Gastroesophageal sphincter (tissue), 4 donors: ENCODE results near the gene HMGCS1. TPM values are rescaled to one million over a fixed set of nuclear protein-coding genes. Genes with fewer than 3 reads are reported as not detected.
"Not testable (repeated sequence)": the region's sequence is repeated elsewhere in the genome, so short reads cannot be mapped to it uniquely, and the experiment has no call there.

Experiments used
- ATAC-seq: fragments of 150-250 bp; one replicate; pipeline ENCODE4 v1.9.1; 2016; ENCODE audit warnings: mild to moderate bottlenecking, moderate library complexity
- H3K27ac ChIP-seq, 4 donors: fragments of 200-600 bp; sonication (generic) in 3 of 4; 1 replicate in 3 of 4; 2 replicates in 1 of 4; pipeline ENCODE4 v1.5.1; 2016 to 2019
- H3K27me3 ChIP-seq: fragments of 200-600 bp; sonication (generic); one replicate; pipeline ENCODE4 v1.5.1; 2019
- H3K36me3 ChIP-seq, 2 donors: fragments of 200-600 bp; sonication (generic); one replicate each; pipeline ENCODE4 v1.5.1; 2019; ENCODE audit warnings: control low read depth in 1 of 2
- H3K4me1 ChIP-seq, 3 donors: fragments of 200-600 bp; sonication (generic); 1 replicate in 2 of 3; 2 replicates in 1 of 3; pipeline ENCODE4 v1.5.1; 2016 to 2019; ENCODE audit warnings: control low read depth in 2 of 3
- H3K4me3 ChIP-seq, 2 donors: fragments of 200-600 bp; sonication (generic); one replicate each; pipeline ENCODE4 v1.5.1; 2019; ENCODE audit warnings: mild to moderate bottlenecking in 1 of 2, moderate library complexity in 1 of 2
- H3K9me3 ChIP-seq, 3 donors: fragments of 200-600 bp; sonication (generic); one replicate each; pipeline ENCODE4 v1.5.1; 2017 to 2019; ENCODE audit warnings: control low read depth in 2 of 3
- CTCF ChIP-seq, 4 experiments: fragments of 200-600 bp in 2 of 4; fragments of 450-650 bp in 2 of 4; sonication (generic) in 1 of 4; IDR thresholded peaks; one replicate each; pipeline ENCODE4 v1.5.1; 2017 to 2019; ENCODE audit warnings: antibody characterized with exemption in 4 of 4, mild to moderate bottlenecking in 2 of 4, moderate library complexity in 2 of 4
- EP300 ChIP-seq: sonication (generic); formaldehyde crosslinking; IDR thresholded peaks from one replicate; pipeline ENCODE4 v1.6.1; 2017; ENCODE audit warnings: antibody characterized with exemption, mild to moderate bottlenecking
- POLR2A ChIP-seq, 2 donors: fragments of 450-650 bp; IDR thresholded peaks; one replicate each; pipeline ENCODE4 v1.6.1; 2017; ENCODE audit warnings: antibody characterized with exemption in 2 of 2, mild to moderate bottlenecking in 2 of 2, moderate library complexity in 1 of 2
- POLR2AphosphoS5 ChIP-seq: sonication (generic); formaldehyde crosslinking; IDR thresholded peaks from one replicate; pipeline ENCODE4 v1.6.1; 2017; ENCODE audit warnings: antibody characterized with exemption
- WGBS, 2 donors: methylation state at CpG; one replicate each; pipeline ENCODE4 v1.1.5; 2018; ENCODE audit warnings: low coverage in 1 of 2; 5-methylcytosine and 5-hydroxymethylcytosine counted together
- total RNA-seq, 4 donors: library from RNA; depleted of rRNA; stranded (reverse); fragments of >200 nt; gene quantifications; one replicate each; pipeline ENCODE4 v1.1.0, GENCODE V29; 2016

Gene HMGCS1
- total RNA-seq, 4 donors from 2014 or later, result 12.2 to 22.6 (median 14.9) TPM

- Histone ChIP-seq H3K27ac (no peak overlapping the region), H3K4me3 (no peak overlapping the region), H3K36me3 (peaks cover 0 to 7% of the 10 kb centered on the region in 2 donors), H3K9me3 (peaks cover 0 to 2% (median 0%) of the 10 kb centered on the region in 3 donors), H3K4me1 (no peaks in the 10 kb centered on the region), H3K27me3 (no peaks in the 10 kb centered on the region)
- TF ChIP-seq POLR2A (IDR thresholded peaks at IDR 0.05), result no peak
- TF ChIP-seq EP300, result no peak
- no peak for TF ChIP-seq CTCF (IDR thresholded peaks at IDR 0.05)
- ATAC-seq, result no peak
- 47 to 58% methylated on average over 6 to 7 of the region's 7 CpGs for WGBS, 2 donors
Observed at GRCh38 chr5:43274435-43275114, 38.6 kb downstream of the HMGCS1 start.

GRCh38 chr5:43273552-43273951, 39.7 kb downstream of the HMGCS1 start:
- Histone ChIP-seq H3K4me1 (no peaks in the 10 kb centered on the region), H3K27me3 (no peaks in the 10 kb centered on the region), H3K9me3 (peaks cover 0 to 6% (median 0%) of the 10 kb centered on the region in 3 donors), H3K4me3 (no peak overlapping the region), H3K36me3 (peaks cover 0 to under 1% of the 10 kb centered on the region in 2 donors), H3K27ac (no peak overlapping the region)
- ATAC-seq, result no peak
- TF ChIP-seq EP300 (no peak), POLR2AphosphoS5 (no peak)

GRCh38 chr5:43270645-43271044, 42.6 kb downstream of the HMGCS1 start:
- no peak overlapping the region for H3K4me3 ChIP-seq
- TF ChIP-seq CTCF (IDR thresholded peaks at IDR 0.05), result no peak
- TF ChIP-seq POLR2AphosphoS5, result no peak
- TF ChIP-seq EP300, result no peak
- TF ChIP-seq POLR2A (IDR thresholded peaks at IDR 0.05), result no peak
- H3K27me3 ChIP-seq, result no peaks in the 10 kb centered on the region
- 75 to 100% methylated on average over 1 of the region's 1 CpG for WGBS, 2 donors
- no peak for ATAC-seq
- no peaks in the 10 kb centered on the region for H3K4me1 ChIP-seq
- H3K36me3 ChIP-seq, result no peaks in the 10 kb centered on the region
- peaks cover 0 to 6% (median 0%) of the 10 kb centered on the region in 3 donors for H3K9me3 ChIP-seq
- no peak overlapping the region for H3K27ac ChIP-seq

GRCh38 chr5:43268188-43268820, 44.9 kb downstream of the HMGCS1 start:
- 100% methylated on average over 1 of the region's 1 CpG for WGBS, 2 donors
- H3K9me3 ChIP-seq, result peaks cover 0 to 6% (median 0%) of the 10 kb centered on the region in 3 donors
- TF ChIP-seq EP300, result no peak
- TF ChIP-seq CTCF (IDR thresholded peaks at IDR 0.05), result no peak
- TF ChIP-seq POLR2A (IDR thresholded peaks at IDR 0.05), result no peak
- TF ChIP-seq POLR2AphosphoS5, result no peak
- no peaks in the 10 kb centered on the region for H3K36me3 ChIP-seq
- H3K4me1 ChIP-seq, result no peaks in the 10 kb centered on the region
- H3K27me3 ChIP-seq, result no peaks in the 10 kb centered on the region
- H3K4me3 ChIP-seq, result no peak overlapping the region
- no peak for ATAC-seq
- H3K27ac ChIP-seq, result no peak overlapping the region

GRCh38 chr5:43262269-43262668, 50.9 kb downstream of the HMGCS1 start:
- not testable (repeated sequence) for H3K27me3 ChIP-seq, H3K9me3 ChIP-seq, H3K4me3 ChIP-seq, ATAC-seq, H3K4me1 ChIP-seq, H3K27ac ChIP-seq, H3K36me3 ChIP-seq
- WGBS, 2 donors, result 72 to 95% methylated on average over 2 of the region's 2 CpGs

GRCh38 chr5:43258116-43258515, 55.1 kb downstream of the HMGCS1 start:
- no peaks in the 10 kb centered on the region for H3K27me3 ChIP-seq
- WGBS, 2 donors, result 75% methylated on average over 1 of the region's 1 CpG; no CpG with 5 or more reads in 1 of the 2 donors
- TF ChIP-seq CTCF (IDR thresholded peaks at IDR 0.05) (no peak), POLR2AphosphoS5 (no peak), POLR2A (IDR thresholded peaks at IDR 0.05) (no peak), EP300 (no peak)
- ATAC-seq, result no peak
- no peaks in the 10 kb centered on the region for H3K9me3 ChIP-seq
- H3K4me3 ChIP-seq, result no peak overlapping the region
- H3K4me1 ChIP-seq, result no peaks in the 10 kb centered on the region
- H3K27ac ChIP-seq, result no peak overlapping the region
- H3K36me3 ChIP-seq, result no peaks in the 10 kb centered on the region
